ENCODE measurements around the gene ADAM15.

DNA sequence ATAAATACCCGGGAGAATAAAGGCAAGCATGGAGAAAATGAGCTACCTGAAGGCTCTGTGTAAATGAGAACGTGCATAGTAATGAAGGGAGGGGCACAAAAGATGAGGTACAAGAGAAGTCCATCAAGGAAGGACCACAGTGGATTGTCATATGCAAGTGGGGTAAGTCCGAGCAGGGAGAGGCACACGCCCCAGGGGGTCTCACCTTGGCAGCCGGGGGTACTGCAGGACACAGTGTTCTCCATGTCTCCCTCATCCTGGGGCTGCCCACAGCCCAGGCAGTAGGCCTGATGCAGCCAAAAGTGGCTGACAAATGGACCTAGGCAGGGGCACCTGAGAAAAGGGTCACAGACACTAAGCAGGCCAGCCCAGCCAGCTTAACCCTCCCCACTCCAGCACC lies 27.5 kb upstream of the ADAM15 start:
- TF ChIP-seq, protein P1, sequence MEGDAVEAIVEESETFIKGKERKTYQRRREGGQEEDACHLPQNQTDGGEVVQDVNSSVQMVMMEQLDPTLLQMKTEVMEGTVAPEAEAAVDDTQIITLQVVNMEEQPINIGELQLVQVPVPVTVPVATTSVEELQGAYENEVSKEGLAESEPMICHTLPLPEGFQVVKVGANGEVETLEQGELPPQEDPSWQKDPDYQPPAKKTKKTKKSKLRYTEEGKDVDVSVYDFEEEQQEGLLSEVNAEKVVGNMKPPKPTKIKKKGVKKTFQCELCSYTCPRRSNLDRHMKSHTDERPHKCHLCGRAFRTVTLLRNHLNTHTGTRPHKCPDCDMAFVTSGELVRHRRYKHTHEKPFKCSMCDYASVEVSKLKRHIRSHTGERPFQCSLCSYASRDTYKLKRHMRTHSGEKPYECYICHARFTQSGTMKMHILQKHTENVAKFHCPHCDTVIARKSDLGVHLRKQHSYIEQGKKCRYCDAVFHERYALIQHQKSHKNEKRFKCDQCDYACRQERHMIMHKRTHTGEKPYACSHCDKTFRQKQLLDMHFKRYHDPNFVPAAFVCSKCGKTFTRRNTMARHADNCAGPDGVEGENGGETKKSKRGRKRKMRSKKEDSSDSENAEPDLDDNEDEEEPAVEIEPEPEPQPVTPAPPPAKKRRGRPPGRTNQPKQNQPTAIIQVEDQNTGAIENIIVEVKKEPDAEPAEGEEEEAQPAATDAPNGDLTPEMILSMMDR (conservative IDR thresholded peaks at IDR 0.05; ENCODE audit: low read length), result no peak
- no peak for TF ChIP-seq EZH2phosphoT487 (IDR thresholded peaks at IDR 0.05; ENCODE audit: borderline replicate concordance)

Measured in Loucy (cell line).